COLO829 (cell line): ENCODE measurements around the gene APOBEC3H.

Experiments
- DNase-seq: peaks from one replicate; pipeline ENCODE4 v3.0.0; 2012; ENCODE audit warnings: low spot score

The APOBEC3H gene

DNA sequence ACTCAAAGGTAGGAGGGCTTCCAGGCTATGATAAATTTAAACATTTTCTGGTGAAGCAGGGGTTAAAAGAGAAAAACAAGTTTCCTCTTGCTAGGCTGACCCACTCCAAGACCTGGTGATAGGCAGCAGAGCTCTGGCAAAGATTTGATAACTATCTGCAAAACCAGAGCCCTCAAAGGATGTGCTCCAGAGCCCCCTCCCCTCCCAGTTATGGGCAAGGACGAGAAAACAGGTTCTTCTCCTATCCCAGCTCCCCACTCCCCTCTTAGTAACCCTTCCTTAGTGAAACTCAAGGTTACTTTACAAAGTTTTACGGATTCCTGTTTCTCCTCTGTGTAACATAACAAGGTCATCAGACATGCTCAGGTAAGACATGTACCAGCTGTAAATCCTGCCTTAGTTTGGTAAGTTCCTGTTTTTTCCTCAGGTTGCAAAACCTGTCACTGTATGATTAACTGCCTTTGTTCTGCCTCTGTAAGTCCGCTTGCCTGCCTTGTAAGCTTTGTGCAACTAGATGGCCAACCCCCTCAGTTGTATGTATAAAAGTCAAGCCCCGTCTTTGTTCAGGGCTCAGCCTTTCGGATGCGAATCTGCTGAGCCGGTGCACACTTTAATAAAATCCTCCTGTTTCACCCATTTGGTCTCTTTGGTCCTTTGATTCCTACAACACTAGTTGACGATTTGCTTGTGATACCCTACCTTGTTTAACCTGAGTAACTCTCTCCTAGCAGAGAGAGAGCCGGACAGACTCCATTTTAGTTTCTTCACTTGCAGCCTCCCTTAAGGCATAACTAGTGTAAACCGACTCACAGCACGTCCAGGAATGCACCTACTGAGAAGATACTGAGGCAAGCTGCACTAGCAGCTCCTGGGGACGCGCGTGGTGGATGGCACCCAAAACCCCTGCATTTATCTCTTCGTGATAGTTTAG is 13.9 kb downstream of the APOBEC3H start:
- no peak for DNase-seq

DNA sequence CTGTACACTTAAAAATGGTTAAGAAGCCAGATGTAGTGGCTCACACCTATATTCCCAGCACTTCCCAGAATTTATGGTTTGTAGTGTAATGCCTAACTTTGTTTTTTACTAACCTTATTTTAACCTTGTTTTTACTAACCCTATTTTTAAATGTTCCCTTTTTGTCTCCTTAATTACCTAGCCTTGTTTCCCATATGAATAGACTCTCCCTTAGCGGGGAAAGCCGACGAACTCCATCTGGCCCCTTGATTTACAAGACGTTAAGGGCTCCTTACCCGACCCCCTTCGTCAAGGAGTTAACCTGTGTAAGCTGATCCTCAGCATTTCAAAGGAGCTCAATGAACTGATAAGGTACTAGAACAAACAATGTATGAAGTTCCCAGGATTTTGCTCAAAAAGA is 17.1 kb downstream of the APOBEC3H start:
- no peak for DNase-seq

DNA sequence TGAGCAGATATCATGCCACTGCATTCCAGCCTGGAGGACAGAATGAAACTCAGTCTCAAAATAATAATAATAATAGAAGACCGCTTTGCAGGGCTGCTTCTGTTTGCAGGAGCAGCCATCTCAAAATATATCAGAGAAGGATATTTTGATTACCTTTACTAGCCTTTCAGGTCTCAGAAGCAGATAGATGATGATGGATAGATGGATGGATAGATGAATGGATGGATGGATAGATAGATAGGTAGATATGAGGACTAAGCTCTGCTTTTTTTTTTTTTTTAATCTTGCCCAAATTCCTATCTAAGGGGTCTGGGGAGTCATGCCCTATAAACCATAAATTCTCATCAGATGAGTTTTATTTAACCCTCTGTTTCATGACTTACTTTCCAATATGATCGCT is 18.5 kb downstream of the APOBEC3H start:
- no peak for DNase-seq

DNA sequence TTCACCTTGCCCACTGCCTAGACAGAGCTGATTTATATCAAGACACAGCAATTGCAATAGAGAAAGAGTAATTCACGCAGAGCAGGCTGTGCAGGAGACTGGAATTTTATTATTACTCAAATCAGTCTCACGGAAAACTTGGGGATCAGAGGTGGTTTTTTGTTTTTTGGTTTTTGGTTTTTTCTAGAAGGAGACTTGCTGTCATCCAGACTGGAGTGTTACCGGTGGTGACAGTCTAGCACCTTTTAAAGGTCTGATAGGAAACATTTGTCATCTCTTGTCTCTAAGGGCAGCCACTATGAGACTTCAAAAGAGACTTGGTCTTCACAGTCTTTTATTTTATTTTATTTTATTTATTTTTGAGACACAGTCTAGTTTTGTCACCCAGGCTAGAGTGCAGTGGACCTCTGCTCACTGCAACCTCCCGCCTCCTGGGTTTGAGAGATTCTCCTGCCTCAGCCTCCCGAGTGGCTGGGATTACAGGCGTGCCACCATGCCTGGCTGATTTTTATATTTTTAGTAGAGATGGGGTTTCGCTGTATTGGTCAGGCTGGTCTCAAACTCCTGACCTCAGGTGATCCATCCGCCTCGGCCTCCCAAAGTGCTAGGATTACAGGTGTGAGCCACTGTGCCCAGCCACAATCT is 19.1 kb downstream of the APOBEC3H start:
- no peak for DNase-seq

DNA sequence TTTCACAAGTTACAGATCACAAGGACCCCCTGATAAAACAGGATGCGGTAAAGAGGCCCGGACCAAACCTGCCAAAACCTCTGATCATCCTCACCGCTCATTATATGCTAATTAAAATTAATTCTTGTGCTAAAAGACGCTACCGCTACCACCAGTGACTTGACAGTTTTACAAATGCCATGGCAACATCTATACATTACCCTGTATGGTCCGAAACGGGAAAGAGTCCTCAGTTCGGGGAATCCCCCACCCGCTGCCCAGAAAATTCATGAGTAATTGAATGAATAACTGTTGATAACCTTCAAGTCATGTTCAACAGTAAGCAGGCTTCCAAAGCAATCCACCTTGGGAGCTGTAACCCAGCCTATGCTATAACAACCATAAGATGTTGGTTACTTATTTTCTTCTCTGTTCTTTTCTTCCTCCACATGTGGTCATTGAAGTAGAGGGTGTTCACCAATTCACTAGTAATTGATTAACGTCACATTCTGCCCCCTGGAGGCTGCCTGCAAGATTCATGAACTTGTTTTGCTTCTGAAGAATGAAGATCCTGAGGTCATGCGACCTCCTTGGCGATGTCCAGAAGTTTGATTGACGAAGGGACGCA is 20.6 kb downstream of the APOBEC3H start:
- peak; percentile 25 for DNase-seq

DNA sequence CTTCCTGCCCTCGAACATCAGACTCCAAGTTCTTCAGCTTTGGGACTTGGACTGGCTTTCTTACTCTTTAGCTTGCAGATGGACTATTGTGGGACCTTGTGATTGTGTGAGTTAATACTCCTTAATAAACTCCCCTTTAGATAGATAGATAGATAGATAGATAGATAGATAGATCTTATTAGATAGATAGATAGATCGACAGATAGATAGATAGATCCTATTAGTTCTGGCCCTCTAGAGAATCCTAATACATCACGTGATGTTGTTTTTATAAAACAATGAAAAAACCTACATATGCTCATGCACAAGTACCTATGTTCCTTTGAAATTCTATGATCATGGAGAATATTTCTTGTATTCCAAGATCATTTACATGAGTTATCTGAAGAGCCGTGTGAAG is 23.9 kb downstream of the APOBEC3H start:
- DNase-seq, result no peak

DNA sequence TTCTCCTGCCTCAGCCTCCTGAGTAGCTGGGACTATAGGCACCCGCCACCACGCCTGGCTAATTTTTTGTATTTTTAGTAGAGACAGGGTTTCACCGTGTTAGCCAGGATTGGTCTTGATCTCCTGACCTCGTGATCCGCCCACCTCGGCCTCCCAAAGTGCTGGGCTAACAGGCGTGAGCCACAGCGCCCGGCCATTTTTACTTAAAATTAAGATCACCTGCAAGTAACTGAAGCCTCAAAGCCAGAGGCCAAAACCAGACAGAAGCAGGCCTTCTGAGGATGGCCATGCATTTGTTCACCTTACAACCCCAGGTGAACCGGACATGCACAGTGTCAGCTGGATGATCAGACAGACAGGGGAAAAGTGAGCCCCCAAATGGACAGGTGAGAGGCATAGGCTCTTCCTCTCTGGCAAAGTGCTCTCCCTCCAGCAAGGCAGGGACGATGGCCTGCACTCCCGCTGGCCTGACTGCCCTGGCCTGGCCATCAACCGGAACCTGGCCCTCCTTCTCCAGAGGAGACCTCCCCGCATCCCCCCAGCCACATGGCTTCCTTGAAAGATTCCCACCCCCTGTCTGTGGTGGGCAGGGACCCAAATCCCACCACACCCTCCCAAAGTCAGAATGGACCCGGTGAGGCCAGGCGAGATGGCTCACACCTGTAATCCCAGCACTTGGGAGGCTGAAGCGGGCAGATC is 25.9 kb downstream of the APOBEC3H start:
- DNase-seq, result no peak

DNA sequence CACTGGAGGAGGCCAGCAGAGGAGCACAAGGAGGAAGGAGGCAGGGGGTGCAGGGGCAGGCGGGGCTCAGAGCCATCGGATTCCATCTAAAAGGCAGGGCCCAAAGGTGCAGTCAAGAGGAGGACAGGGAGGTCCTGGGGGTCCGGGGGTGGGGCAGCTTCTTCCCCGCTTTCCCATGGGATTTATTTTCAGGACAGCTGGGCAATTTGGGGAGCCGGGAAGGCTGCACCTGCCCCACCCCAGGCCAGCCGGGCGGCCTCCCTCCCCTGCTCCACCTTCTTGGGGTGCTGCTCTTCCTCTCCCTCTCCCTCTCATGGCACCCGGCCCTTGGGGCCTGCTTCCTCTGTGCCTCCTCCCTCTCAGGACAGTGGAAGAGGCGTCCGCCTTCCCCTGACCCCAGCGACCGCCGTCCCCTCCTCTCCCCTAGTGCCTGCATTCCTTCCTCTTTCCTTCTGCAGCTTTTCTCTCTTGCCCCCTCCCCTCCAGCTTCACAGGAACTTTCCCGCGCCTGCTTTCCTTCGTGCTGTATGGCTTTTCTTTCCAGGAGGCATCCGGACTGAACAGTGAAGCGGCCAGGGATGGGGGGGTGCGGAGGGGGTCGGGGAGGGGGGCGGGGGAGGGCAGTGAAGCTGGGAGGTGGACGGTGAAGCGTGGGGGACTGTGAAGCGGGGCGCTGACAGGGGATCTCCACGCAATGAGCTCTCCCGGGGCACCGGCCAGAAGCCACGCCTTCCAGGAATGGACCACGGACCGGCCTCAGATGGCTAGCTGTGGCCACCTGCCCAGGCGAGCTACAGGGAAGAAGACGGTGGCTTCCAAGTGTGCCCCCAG is 26.9 kb downstream of the APOBEC3H start:
- DNase-seq, result no peak

DNA sequence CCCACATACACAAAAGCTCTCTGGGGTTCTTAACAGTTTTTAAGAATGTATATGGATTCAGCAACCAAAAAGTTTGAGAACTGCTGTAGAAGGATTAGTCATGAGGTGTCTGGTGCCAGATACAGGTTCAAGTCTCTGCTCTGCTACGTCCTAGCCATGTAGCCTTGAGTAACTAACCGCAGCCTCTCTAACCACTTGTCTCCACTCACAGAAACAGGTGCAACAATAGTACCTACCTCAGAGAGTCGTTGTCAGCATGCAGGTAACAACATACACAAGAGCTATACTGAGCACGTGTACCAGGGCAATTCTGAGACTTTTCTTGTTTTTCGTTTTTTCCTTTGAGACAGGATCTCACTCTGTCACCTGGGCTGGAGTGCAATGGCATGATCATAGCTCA is 28.6 kb downstream of the APOBEC3H start:
- no peak for DNase-seq

DNA sequence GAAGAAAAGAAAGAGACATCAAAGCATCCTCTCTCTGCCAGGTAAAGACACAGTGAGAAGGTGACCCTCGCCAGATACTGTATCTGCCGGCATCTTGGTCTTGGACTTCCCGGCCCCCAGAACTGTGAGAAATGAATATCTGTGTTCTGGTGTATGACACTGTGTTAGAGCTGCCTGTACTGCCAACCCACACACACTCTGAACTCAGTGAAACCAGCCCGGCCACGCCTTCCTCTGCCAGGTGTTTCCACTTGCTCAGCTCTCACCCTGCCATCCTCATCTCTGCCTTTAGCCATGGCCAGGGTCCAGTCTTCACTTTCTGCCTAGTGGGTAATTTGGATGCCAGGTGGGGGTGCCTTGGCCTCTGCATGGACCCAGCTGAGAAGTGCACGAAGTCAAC is 31.5 kb downstream of the APOBEC3H start:
- no peak for DNase-seq

DNA sequence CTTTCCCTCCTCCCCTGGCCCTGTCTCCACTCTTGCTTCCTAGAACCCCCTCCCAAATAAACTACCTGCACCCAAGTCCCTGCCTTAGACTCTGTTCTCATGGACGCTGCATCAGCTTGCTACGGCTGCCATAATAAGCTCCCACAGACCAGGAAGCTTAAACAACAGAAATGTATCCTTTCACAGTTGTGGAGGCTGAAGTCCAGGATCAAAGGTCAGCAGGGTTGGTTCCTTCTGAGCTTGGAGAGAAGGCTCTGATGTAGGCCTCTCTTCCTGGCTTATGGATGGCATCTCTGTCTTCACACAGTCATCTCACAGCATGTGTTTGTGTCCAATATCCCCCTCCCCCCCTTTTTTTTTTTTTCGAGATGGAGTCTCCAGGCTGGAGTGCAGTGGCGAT is 32.0 kb downstream of the APOBEC3H start:
- no peak for DNase-seq

DNA sequence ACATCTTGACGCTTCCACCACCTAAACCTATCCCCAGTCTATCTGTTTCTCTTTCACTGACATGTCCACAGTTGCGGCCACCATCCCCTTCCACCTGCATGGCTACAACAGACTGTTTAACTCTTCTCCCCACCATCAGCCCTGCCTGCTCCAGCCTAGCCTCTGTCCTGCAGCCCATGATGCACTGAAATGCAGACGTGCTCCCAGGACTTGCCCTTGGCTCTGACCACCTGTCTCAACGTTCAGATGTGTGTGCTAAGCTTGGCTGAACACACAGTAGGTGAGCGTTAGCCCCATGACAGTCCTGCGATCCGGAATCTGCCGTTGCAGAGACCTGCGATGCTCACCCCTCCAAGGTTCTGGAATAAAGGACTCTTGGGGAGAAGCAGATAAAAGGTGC is 32.7 kb downstream of the APOBEC3H start:
- DNase-seq, result no peak

DNA sequence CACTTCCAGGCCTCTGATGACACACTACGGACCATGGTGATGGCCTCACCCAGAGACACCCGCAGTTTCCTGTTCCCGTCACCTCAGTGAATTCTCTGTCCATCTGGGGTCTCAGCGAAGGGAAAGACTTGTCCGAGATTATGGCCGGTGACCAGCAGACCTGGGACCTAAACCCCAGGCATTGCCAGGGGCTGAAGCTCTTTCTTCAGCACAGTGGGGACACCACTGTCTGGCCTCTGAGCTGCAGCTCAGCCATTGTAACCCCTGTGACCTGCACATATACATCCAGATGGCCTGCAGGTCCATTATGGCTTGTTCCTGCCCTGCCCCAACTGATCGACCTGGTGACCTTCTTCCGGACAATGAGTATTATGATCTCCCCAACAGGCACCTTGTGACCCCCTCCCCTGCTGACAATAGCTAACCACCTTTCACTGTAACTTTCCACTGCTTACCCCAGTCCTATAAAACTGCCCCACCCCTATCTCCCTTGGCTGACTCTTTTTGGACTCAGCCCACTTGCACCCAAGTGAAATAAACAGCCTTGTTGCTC is 33.2 kb downstream of the APOBEC3H start:
- no peak for DNase-seq

DNA sequence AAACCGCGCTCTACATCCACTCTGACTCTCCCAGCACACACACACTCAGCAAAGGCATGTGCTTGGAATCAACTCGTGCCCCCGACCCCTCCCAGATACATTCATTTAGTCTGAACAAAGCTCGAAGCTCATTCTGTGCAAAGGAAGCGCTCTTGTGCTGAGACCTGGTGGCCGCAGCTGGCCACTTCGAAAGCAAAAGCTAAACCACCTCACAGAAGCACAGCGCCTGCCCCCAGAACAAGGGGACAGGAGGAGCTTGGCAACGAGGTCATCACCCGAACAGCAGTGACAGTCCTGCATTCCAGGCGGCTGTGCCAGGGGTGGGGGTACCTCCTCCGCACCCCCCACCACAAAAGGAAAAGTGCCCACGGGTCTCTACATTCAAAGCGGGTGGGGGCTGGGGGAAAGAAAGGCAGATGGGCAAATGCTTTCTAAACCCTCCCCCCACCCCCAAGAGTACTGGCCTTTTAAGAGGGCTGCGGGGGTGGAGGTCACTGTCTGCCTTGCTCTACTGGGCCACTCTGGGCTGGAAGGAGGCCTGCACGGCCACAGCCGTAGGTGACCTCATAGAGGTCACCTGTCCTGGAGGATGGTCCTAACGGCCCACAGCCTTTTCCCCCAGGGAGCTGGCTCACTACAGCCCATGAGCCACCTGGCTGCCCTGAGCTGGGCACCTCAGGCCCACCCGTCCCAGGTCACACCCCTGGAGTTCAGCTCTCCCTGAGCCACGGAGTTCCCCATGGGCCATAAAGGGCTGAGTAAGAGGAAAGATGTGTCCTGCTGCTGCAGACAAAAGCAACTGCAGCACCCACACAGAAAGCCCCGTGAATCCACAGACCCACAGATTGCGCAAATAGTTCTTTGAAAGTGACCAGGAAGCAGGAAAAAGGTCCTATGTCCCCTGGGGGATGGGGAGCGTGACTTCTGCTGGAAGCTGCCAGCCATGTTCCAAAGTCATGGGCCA is 34.1 kb downstream of the APOBEC3H start:
- no peak for DNase-seq

DNA sequence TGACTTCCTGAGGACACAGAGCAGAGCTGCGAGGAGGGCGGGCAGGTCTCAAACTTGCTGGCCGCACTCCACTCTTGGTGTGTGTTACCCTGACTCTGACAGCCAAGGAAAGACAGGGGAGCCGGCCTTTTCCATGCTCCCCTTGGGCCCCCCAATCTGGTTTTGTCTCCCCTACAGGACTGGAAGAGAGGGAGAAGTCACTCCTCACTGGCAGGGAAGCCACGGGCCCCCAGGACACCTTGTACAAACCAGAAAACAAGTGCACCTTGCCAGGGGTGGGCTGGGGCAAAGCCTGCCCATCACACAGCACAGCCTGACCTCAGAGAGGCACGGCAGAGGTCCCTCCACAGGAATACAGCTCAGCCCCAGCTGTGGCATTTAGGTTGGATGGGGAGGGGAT is 35.2 kb downstream of the APOBEC3H start:
- no peak for DNase-seq

DNA sequence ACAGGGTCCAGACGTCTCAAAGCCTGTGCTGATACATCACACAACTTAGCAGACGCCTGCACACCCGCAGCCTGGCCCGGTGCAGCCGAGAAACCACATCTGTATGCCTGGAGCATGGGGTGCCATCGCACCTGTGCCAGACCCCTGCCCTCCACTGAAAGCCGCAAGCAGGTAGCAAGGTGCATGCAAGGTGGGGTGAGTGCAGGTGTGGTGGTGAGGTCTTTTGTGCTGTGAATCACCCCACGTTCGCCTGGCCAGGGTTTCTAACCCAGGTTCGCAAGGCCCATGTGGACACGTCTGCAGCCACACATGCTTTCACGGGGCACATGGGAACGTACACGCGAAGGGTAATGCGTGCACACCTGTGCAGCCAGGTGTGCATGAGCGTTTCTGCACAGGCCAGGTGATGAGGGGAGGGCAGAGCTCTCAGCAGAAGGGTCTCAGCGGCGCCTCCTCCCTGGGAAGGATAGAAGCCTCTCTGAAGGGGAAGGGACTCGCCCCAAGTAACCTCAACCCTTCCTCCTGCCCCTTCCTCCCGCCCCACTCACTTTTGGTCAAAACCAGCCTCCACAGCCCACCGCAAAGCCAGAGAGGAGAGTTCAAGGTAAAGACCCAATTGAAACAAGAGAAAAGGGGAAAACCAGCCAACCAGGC is 36.0 kb downstream of the APOBEC3H start:
- DNase-seq, result no peak

DNA sequence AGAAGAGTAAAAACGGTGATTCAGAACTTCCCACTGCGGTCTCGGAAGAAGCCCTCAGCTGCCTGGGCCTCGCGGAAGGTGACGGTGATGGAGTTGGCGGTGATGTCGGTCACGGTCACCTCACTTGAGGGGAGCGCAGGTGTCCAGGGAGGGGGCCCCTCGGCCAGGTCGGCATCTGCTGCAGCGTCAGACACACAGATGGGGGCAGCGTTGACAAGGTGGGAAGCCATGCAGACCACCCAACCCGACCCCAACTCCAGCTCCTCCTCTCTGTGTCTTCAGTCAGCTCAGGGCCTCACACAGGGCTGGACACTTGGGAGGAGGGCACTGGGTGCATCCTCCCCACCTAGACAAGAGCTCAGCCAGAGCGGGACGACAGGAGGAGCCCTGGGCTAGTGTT is 36.8 kb downstream of the APOBEC3H start:
- DNase-seq, result no peak

DNA sequence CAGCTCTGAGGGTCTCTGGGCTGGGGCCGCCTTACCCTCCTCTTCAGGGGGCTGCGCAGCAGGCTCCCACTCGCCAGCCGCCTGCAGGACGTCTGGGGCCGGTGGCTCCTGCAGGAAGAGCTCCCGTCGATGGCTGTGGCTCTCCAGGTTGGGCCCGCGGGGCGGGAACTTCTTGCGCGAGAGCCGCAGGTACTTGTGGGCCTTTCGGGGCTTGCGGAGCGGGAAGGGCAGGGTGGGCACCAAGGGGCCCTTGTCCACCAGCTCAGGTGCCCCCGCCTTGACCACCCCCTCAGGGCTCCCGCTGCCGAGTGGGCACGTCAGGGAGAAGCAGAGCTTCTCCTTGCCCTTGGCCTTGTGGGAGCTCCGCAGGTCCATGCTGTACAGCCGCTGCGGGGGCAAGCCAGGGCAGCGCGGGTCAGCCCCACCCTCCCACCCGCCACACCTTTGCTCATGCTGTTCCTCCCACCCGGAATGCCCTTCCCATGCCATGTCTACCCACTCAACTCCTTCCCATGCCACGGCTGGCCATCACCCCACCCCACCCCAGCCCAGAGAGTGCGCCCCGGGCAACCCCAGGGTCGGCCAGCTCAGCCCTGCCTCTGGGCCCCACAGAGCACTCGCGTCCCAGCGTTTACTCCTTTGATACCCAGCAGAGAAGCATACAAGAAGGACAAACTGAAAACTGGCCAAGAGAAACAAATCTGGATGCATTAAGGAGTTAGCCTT is 37.5 kb downstream of the APOBEC3H start:
- DNase-seq, result no peak
